Amniotic stem cell (primary cell): ENCODE results near the gene BTBD16.

Experiments
- DNase-seq: peaks from one replicate; lab custom pipeline; 2025; lab: John Stamatoyannopoulos, UW

BTBD16 gene

DNA sequence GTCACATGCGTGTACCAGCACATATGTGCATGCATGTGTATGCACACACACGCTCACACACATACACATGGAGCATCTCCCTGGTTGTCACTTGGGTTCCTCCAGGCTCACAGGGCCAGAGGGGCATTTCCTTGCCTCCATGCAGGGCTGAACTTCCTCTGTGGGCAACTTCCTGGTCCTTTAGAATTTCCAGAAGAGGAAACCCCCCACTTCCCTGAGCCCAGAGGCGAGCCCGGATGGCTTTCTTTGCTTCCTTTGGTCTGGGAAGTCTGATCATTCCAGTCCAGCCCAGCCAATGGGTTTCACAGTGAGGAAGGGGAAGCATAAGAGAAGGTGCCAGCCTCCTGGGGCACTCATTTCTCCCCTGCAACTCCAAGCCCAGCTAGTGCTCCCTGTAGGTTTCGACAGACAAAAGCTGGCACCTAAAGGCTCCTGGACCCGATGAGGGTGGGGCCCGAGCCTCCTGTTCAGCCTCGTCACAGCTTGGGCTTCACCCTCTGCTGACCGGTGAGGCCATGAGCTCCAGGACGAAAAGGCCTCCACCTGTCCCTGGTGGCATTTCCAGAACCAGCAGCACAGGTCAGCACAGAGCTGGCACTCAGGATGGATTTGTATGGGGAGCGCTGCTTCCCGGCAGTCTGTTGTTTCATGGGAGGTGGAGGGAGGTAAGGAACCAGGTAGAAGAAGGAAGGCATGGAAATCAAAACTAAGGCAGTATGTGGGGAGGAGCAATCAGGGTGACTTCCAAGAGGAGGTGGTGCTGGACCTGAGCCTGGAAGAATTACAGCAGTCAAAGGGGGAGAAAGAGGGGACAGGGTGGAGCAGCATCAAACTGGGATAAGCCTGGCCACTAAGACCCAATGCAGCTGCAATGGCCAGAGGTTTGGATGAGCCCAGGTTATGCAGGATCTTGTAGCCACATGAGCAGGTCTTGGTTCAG lies 23.7 kb downstream of the BTBD16 start:
- DNase-seq: no peak

- DNase-seq: no peak
These were observed 24.3 kb downstream of the BTBD16 start for GRCh38 chr10:122295451-122295809.

DNA sequence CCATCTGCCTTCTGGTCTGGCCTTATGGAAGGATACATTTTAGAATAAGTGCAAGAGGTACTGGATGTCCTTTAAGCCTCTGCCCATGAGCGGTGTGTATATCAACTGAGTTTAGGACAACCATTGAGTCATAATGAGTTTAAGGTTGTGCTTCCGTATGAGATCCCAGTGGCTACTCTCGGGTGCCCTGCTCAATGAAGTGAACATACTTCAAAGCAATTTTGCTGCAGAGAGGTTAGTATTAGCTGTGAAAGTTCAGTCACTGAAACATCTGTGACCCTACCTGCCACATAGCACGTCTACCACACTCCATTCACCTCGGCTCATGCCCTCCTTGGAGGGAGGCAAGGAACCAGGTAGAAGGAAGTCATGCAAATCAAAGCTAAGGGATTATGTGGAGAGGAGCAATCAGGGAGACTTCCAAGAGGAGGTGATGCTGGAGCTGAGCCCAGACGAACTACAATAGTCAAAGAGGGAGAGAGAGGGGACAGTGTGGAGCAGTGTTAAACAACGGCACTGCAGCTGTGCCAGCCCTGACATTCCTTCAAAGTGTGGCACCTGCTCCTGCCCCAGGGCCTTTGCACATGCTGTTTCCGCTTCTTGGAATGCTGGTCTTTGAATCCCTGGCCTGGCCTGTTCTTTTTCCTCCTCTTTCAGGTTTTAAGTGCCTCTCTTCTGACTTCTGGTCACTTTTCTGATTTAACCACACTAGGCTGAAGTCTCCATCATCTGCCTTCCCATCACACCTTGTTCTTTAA lies 25.4 kb downstream of the BTBD16 start:
- no peak for DNase-seq

DNA sequence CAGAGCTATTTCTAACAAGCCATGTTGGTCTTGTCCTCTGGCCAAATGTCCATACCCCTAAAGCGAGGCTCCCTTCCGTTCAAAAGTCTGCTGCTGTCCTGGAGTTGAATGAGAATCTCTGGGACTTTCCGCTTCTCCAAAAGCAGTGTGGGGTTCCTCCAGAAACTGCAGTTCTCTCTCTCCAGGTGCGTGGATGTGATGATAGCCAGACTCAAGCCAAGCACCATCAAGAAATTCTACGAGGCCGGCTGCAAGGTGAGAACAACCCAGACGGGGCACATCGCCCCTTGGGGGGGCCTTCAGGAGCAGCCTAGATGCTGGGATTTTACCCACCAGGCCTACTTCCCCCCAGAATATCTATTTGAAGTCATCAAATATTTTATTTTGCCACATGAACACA lies 26.5 kb downstream of the BTBD16 start:
- DNase-seq: no peak

DNA sequence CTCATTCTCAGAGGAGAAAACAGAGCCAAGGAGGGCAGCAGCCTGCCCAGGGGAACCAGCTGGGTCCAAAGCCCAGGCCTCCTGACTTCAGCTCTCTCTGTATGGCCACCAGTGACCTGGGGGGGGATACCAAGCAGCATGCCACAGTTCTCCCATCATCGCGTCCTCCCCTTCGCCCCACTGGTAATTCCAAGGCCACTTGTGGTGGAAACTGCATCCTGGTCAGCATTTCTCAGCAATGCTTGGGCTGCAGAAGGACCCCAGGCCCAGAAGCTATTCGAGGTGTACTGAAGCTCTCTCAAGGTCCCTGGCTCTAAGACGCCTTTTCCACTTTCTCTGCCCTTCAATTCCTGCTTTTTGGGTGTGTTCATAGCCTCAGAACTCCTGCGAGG lies 27.1 kb downstream of the BTBD16 start:
- no peak for DNase-seq

- peak; percentile 34 for DNase-seq
These were observed 27.7 kb downstream of the BTBD16 start for GRCh38 chr10:122298598-122299301.

DNA sequence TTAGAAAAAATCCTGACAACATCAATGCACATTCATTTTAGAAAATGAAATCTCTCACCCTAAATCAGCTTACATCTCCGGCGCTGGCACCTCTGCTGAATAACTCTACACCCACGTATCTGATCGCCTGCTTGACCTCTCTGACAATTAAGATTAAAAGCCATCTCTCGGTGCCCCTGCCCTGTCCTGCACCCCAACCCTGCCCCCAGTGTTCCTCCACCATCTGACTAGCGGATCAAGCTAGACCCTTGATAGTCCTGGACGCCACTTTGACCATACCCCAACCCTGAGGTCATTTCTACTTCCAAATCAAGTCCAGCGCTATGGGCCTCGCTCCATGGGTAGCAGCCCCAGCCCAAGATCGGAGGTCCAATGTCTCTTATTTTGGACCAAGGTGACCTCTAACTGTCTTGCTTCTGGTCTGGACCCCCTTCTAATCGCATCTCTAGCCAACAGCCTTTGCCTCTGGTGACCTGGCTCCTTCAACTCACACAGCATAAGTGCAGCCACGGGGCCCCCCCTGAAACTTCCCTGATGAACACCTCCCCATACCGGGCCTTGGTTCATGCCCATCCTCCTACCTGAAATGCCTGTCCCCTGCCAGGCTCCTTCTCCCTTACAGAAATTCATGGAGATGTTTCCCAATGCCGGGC lies 28.5 kb downstream of the BTBD16 start:
- DNase-seq: no peak

GRCh38 chr10:122301055-122301810 lies 30.1 kb downstream of the BTBD16 start:
- DNase-seq: no peak

DNA sequence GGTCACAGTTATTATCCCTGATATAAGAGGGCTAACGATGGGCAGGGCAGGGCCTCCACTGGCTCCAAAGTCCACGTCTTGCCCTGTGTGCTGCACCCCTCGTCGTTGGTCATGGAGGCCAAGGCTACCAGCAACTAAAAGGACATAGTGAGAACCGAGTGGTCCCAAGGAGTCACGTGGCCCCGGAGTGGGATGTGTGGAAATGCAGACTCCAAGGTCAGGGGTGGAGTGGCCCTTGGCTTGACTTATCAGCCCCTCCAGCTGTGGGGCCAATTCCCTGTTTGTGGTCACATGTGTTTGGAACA lies 30.7 kb downstream of the BTBD16 start:
- DNase-seq: no peak

- no peak for DNase-seq
These were observed 31.2 kb downstream of the BTBD16 start for GRCh38 chr10:122302315-122302714.

- no peak for DNase-seq
These were observed 32.4 kb downstream of the BTBD16 start for GRCh38 chr10:122303271-122304053.

- no peak for DNase-seq
These were observed 33.0 kb downstream of the BTBD16 start for GRCh38 chr10:122304054-122304579.

DNA sequence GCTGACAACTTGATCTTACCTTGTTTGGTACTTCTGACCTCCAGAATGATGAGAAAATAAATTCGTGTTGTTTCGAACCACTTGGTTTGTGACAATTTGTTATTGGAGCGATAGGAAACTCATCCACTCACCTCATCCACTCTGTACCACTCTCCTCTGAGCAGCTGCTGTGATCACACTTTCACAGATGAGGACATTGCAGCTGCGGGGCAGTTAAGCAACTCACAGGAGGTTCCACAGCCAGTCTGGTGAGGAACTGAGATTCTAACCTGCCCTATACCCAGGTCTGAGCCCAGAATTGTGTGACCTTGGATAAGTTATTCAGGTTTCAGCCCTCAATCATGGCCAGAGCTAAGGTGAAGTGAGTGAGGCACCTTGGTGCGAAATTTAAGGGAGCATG lies 35.2 kb downstream of the BTBD16 start:
- no peak for DNase-seq

DNA sequence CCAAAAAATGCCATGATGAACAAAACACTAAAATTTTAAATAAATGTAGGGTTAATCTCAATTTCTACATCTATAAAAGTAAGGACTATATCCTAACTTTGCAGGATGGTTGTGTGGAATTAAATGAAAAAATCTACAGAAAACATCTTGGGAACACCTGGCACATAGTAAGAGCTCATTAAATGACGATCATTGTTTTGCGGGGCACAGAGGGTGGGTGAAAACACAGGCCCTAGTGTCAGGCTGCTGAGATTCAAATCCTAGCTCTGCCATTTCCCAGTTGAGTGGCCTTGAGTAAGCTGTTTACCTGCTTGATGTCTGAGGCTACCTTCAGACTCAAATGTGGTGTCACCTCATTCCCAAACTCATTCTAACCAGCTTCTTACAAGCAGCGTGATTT lies 35.6 kb downstream of the BTBD16 start:
- no peak for DNase-seq

DNA sequence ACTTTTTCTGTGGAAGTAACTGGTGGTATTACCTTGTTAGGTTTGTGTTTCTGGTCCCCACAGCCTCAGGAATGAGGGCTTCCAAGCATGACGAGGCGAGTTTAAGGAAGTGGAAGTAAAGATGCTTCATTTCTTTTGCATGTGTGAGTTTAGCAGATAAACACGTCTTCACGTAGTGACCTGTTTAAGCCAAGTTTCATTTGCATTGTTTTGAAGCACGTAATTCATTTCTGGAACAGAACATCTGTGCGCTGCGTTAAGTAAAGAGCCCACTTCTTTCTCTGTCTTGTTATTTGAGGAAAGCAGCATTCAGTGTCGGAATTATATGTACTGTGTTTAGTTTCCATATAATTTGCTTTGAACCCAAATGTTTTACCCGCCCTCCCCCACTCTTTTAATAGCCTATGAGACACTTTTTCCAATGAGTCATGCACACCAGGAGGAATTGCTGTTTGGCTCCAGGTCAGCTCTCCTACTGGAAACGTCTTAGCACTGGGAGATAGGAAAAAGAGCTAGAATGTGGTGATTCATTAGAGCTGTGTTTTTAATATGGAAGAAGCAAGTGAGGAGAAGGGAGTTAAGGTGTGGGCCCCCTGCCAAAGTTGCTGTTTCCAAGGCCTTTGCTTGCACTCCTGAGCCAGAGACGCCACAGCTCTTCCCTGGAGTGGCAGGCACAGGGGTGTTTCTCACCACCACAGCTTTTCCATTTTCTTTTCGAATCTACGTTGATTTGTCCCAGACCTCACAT lies 36.7 kb downstream of the BTBD16 start:
- peak; percentile 88 for DNase-seq

DNA sequence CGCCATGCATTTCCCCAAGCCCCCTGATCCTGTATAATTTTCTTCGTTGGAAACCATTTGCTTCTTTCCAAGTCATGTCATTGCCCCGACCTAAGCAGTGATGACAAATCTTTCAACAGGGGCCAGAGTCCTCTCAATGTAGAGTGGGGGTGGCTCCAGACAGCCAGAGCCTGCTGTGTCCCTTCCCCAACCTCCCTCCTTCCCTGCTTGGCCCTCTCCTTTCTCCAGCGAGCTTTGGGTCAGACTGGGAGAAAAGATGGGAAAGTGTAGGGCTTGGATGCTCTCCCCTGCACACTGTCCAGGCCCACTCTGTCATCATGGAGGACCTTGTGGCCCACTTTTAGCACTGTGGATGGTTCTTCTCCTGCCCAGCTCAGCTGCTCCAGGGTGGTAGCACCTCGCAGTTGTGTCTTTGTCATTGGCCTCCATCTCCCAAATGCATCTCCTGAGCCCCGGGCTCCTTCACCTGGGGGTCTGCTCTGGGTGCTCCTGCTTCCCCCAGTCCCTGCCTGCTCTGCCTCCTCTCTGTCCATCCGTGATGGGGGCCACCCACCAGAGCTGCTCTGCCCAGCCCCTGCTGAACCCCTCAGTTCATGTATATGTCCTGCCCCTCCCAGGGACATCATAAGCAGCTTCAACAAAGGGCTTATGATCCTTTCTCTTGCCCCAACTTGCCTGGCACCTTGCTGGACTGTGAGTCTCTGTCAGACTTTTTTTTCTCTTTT lies 37.5 kb downstream of the BTBD16 start:
- no peak for DNase-seq

- DNase-seq: no peak
These were observed 39.4 kb downstream of the BTBD16 start for GRCh38 chr10:122310311-122311050.

- no peak for DNase-seq
These were observed 39.9 kb downstream of the BTBD16 start for GRCh38 chr10:122311051-122311410.
